HEK293 (cell line): ENCODE data around the gene AMZ2.

Source experiments
- CTCF ChIA-PET: fragments of 350-600 bp; formaldehyde crosslinking; extraction: SDS; loops from one replicate; lab custom pipeline; 2021; ENCODE audit warnings: antibody characterized with exemption; lab: Yijun Ruan, JAX
- POLR2A ChIA-PET: fragments of 300-600 bp; formaldehyde crosslinking; extraction: SDS; loops from one replicate; lab custom pipeline; 2020; ENCODE audit warnings: antibody characterized with exemption, inconsistent platforms; lab: Yijun Ruan, JAX
- H3K27ac ChIP-seq: fragments of 200-500 bp; sonication (Bioruptor generic); 2 replicates; pipeline ENCODE4 v1.5.1; 2014; ENCODE audit warnings: low read depth, low read length, control low read depth, inconsistent platforms; ENCODE audit errors: extremely low read depth
- H3K36me3 ChIP-seq, 2 experiments: fragments of 200-500 bp in 1 of 2; sonication (Bioruptor generic) in 1 of 2; 1 replicate in 1 of 2; 2 replicates in 1 of 2; pipeline ENCODE4 v1.5.1; 2014 to 2017; ENCODE audit warnings: inconsistent platforms in 2 of 2, low read length in 2 of 2; ENCODE audit not compliant: control insufficient read depth in 2 of 2, insufficient read depth in 1 of 2
- H3K4me1 ChIP-seq: fragments of 200-500 bp; sonication (Bioruptor generic); 2 replicates; pipeline ENCODE4 v1.5.1; 2014; ENCODE audit warnings: mild to moderate bottlenecking, low read length, inconsistent platforms; ENCODE audit not compliant: control insufficient read depth, insufficient read depth
- H3K4me3 ChIP-seq: 2 replicates; pipeline ENCODE4 v1.5.1; 2011; ENCODE audit warnings: low read depth, mild to moderate bottlenecking, control low read depth, low read length, moderate library complexity
- H3K9me3 ChIP-seq: fragments of 200-500 bp; sonication (Bioruptor generic); 2 replicates; pipeline ENCODE4 v1.5.1; 2014; ENCODE audit warnings: low read depth, low read length, inconsistent platforms; ENCODE audit not compliant: control insufficient read depth, insufficient read depth
- GLIS1 ChIP-seq: fragments of 450-650 bp; formaldehyde crosslinking; IDR thresholded peaks from 2 replicates; pipeline ENCODE4 v1.5.1; 2016; ENCODE audit warnings: missing biosample characterization, missing genetic modification characterization
- KLF1 ChIP-seq: fragments of 450-650 bp; formaldehyde crosslinking; IDR thresholded peaks from 2 replicates; pipeline ENCODE4 v1.5.1; 2016; ENCODE audit warnings: missing biosample characterization, missing genetic modification characterization
- SP3 ChIP-seq: fragments of 450-650 bp; formaldehyde crosslinking; IDR thresholded peaks from 2 replicates; pipeline ENCODE4 v1.5.1; 2016; ENCODE audit warnings: missing biosample characterization, missing genetic modification characterization
- ZNF10 ChIP-seq: fragments of 450-650 bp; formaldehyde crosslinking; IDR thresholded peaks from 2 replicates; pipeline ENCODE4 v1.5.1; 2017; ENCODE audit warnings: missing biosample characterization, missing genetic modification characterization
- ZNF121 ChIP-seq: fragments of 450-650 bp; formaldehyde crosslinking; IDR thresholded peaks from 2 replicates; pipeline ENCODE4 v1.5.1; 2016; ENCODE audit warnings: missing biosample characterization, missing genetic modification characterization
- ZNF138 ChIP-seq: fragments of 450-650 bp; formaldehyde crosslinking; IDR thresholded peaks from 2 replicates; pipeline ENCODE4 v1.5.1; 2016; ENCODE audit warnings: missing biosample characterization, missing genetic modification characterization, borderline replicate concordance
- ZNF202 ChIP-seq: fragments of 450-650 bp; formaldehyde crosslinking; IDR thresholded peaks from 2 replicates; pipeline ENCODE4 v1.5.1; 2016; ENCODE audit warnings: missing biosample characterization, missing genetic modification characterization, borderline replicate concordance
- ZNF214 ChIP-seq: fragments of 450-650 bp; formaldehyde crosslinking; IDR thresholded peaks from 2 replicates; pipeline ENCODE4 v1.5.1; 2017; ENCODE audit warnings: missing biosample characterization, mild to moderate bottlenecking, missing genetic modification characterization, borderline replicate concordance
- ZNF335 ChIP-seq: fragments of 450-650 bp; formaldehyde crosslinking; conservative IDR thresholded peaks from 2 replicates; pipeline ENCODE4 v1.5.1; 2016; ENCODE audit warnings: missing biosample characterization, missing genetic modification characterization
- ZNF350 ChIP-seq: fragments of 450-650 bp; formaldehyde crosslinking; IDR thresholded peaks from 2 replicates; pipeline ENCODE4 v1.5.0; 2017; ENCODE audit warnings: missing biosample characterization, mild to moderate bottlenecking, missing genetic modification characterization
- ZNF398 ChIP-seq: fragments of 450-650 bp; formaldehyde crosslinking; IDR thresholded peaks from 2 replicates; pipeline ENCODE4 v1.5.1; 2017; ENCODE audit warnings: missing biosample characterization, missing genetic modification characterization
- ZNF449 ChIP-seq: fragments of 450-650 bp; formaldehyde crosslinking; IDR thresholded peaks from 2 replicates; pipeline ENCODE4 v1.5.1; 2017; ENCODE audit warnings: missing biosample characterization, mild to moderate bottlenecking, missing genetic modification characterization, moderate library complexity
- ZNF48 ChIP-seq: fragments of 450-650 bp; formaldehyde crosslinking; IDR thresholded peaks from 2 replicates; pipeline ENCODE4 v1.5.1; 2016; ENCODE audit warnings: missing biosample characterization, missing genetic modification characterization
- ZNF501 ChIP-seq: fragments of 450-650 bp; formaldehyde crosslinking; IDR thresholded peaks from 2 replicates; pipeline ENCODE4 v1.5.1; 2016; ENCODE audit warnings: missing biosample characterization, missing genetic modification characterization
- ZNF560 ChIP-seq: fragments of 450-650 bp; formaldehyde crosslinking; IDR thresholded peaks from 2 replicates; pipeline ENCODE4 v1.5.1; 2017; ENCODE audit warnings: missing biosample characterization, missing genetic modification characterization, borderline replicate concordance
- ZNF645 ChIP-seq: fragments of 450-650 bp; formaldehyde crosslinking; IDR thresholded peaks from 2 replicates; pipeline ENCODE4; 2016; ENCODE audit warnings: missing biosample characterization, missing genetic modification characterization

Gene AMZ2

GRCh38 chr17:68298601-68299000, 50.8 kb downstream of the AMZ2 start:
- no peaks in the 10 kb centered on the region for H3K4me1 ChIP-seq
- no peaks in the 10 kb centered on the region for H3K36me3 ChIP-seq
- ChIA-PET CTCF (no interaction called here), POLR2A (no interaction called here)
- H3K27ac ChIP-seq, result no peak overlapping the region
- no peak for TF ChIP-seq ZNF560 (tag by site-specific recombination)
- no peak for TF ChIP-seq ZNF350
- no peak for TF ChIP-seq ZNF645 (tag by site-specific recombination)
- TF ChIP-seq ZNF449 (tag by site-specific recombination), result no peak
- H3K9me3 ChIP-seq, result no peaks in the 10 kb centered on the region
- H3K4me3 ChIP-seq, result no peak overlapping the region

- Histone ChIP-seq H3K27ac (no peak overlapping the region), H3K9me3 (no peaks in the 10 kb centered on the region), H3K4me3 (no peak overlapping the region), H3K36me3 (no peaks in the 10 kb centered on the region), H3K4me1 (no peaks in the 10 kb centered on the region)
- TF ChIP-seq ZNF121, result peak; percentile 53; the same call in 1 of the 2 replicates
- TF ChIP-seq ZNF10, result no peak
- no peak for TF ChIP-seq ZNF398
- POLR2A ChIA-PET, result no interaction called here
- CTCF ChIA-PET, result interaction anchor here (1.2 kb wide), 1 partner anchor 99 kb away, joined by 3 read pairs; no protein-coding TSS in a partner anchor
Measured at GRCh38 chr17:68299817-68300216, 52.0 kb downstream of the AMZ2 start.

GRCh38 chr17:68301438-68301959, 53.7 kb downstream of the AMZ2 start:
- CTCF ChIA-PET, result interaction anchor here (0.6 to 1.4 kb wide), 4 partner anchors 59 to 135 kb away, joined by 3 to 5 read pairs (median 4); no protein-coding TSS in a partner anchor
- POLR2A ChIA-PET, result interaction anchor here (1.4 kb wide), 1 partner anchor 11 kb away, joined by 5 read pairs; the partner anchor contains the start of gene SLC16A6
- Histone ChIP-seq H3K9me3 (no peaks in the 10 kb centered on the region), H3K4me1 (no peaks in the 10 kb centered on the region), H3K36me3 (no peaks in the 10 kb centered on the region), H3K4me3 (no peak overlapping the region), H3K27ac (no peak overlapping the region)
- TF ChIP-seq ZNF501 (tag by site-specific recombination), result no peak
- TF ChIP-seq ZNF48, result no peak
- no peak for TF ChIP-seq ZNF214 (tag by site-specific recombination)
- no peak for TF ChIP-seq KLF1
- TF ChIP-seq ZNF138 (tag by site-specific recombination), result no peak
- TF ChIP-seq SP3 (tag by site-specific recombination), result no peak
- no peak for TF ChIP-seq GLIS1 (tag by site-specific recombination)
- TF ChIP-seq ZNF202 (tag by site-specific recombination), result no peak
- no peak for TF ChIP-seq ZNF335
